ENCODE results near the gene PBX3. TPM values are rescaled to one million over a fixed set of nuclear protein-coding genes. Genes with fewer than 3 reads are reported as not detected.
A peak's percentile ranks its signal among the peaks of the same experiment; 100 is the strongest.

Gene PBX3
- total and polyA plus RNA-seq, 8 donors, result 36.3 to 53.6 (median 42.8) TPM

- intact Hi-C loops (cut with DNase I), result no loop called here
- Histone ChIP-seq H3K36me3 (no peaks in the 10 kb centered on the region), H3K27me3 (no peaks in the 10 kb centered on the region), H3K4me3 (no peak overlapping the region), H3K9me3 (no peaks in the 10 kb centered on the region), H3K4me1 (peaks cover 0 to 26% of the 10 kb centered on the region in 2 donors), H3K27ac (no peak overlapping the region)
- no peak for ATAC-seq
- no peak for TF ChIP-seq CTCF (IDR thresholded peaks at IDR 0.05)
- no peak for DNase-seq
These were observed 78.6 kb downstream of the PBX3 start for GRCh38 chr9:125825762-125826161.

GRCh38 chr9:125826850-125827249 lies 79.7 kb downstream of the PBX3 start:
- no peak for ATAC-seq
- H3K9me3 ChIP-seq, result no peaks in the 10 kb centered on the region
- H3K27me3 ChIP-seq, result no peaks in the 10 kb centered on the region
- TF ChIP-seq CTCF (IDR thresholded peaks at IDR 0.05), result no peak
- H3K4me1 ChIP-seq, result peaks cover 0 to 20% of the 10 kb centered on the region in 2 donors
- no peak overlapping the region for H3K27ac ChIP-seq
- no peak overlapping the region for H3K4me3 ChIP-seq
- intact Hi-C loops (cut with DNase I), result no loop called here
- DNase-seq, result no peak
- no peaks in the 10 kb centered on the region for H3K36me3 ChIP-seq

GRCh38 chr9:125829743-125830142 lies 82.6 kb downstream of the PBX3 start:
- Histone ChIP-seq H3K4me1 (peaks cover 0 to 12% of the 10 kb centered on the region in 2 donors), H3K27ac (no peak overlapping the region), H3K36me3 (no peaks in the 10 kb centered on the region), H3K4me3 (peak overlapping the region in 1 of 2 donors; percentile 26), H3K9me3 (no peaks in the 10 kb centered on the region), H3K27me3 (no peaks in the 10 kb centered on the region)
- peak in 1 of 4 donors; percentile 32 for DNase-seq
- intact Hi-C loops (cut with DNase I), result no loop called here
- TF ChIP-seq CTCF (IDR thresholded peaks at IDR 0.05), result no peak
- ATAC-seq, result peak; percentile 54

GRCh38 chr9:125831054-125831453 lies 83.9 kb downstream of the PBX3 start:
- Histone ChIP-seq H3K27me3 (no peaks in the 10 kb centered on the region), H3K27ac (no peak overlapping the region)
- ATAC-seq, result no peak

GRCh38 chr9:125831616-125832015 lies 84.4 kb downstream of the PBX3 start:
- intact Hi-C loops (cut with DNase I), result no loop called here
- Histone ChIP-seq H3K36me3 (no peaks in the 10 kb centered on the region), H3K27me3 (no peaks in the 10 kb centered on the region), H3K9me3 (no peaks in the 10 kb centered on the region), H3K4me1 (peaks cover 0 to 12% of the 10 kb centered on the region in 2 donors), H3K4me3 (no peak overlapping the region), H3K27ac (no peak overlapping the region)
- DNase-seq (no peak), ATAC-seq (no peak)
- TF ChIP-seq CTCF (IDR thresholded peaks at IDR 0.05), result no peak

More at GRCh38 chr9:125831054-125831453, 83.9 kb downstream of the PBX3 start:
- intact Hi-C loops (cut with DNase I), result no loop called here
- Histone ChIP-seq H3K9me3 (no peaks in the 10 kb centered on the region), H3K4me1 (peaks cover 0 to 12% of the 10 kb centered on the region in 2 donors), H3K4me3 (no peak overlapping the region), H3K36me3 (no peaks in the 10 kb centered on the region)
- no peak for DNase-seq
- no peak for TF ChIP-seq CTCF (IDR thresholded peaks at IDR 0.05)

All from left lung (tissue), 10 donors.